ENCODE data around the gene TREM2. TPM values are rescaled to one million over a fixed set of nuclear protein-coding genes. Genes with fewer than 3 reads are reported as not detected.

The TREM2 gene
- total RNA-seq, 1 experiment from 2014 or later: not detected

GRCh38 chr6:41193171-41193734 is 30.3 kb upstream of the TREM2 start:
- POLR2A ChIA-PET: no interaction called here
- no peak for DNase-seq
- Mint-ChIP-seq H3K27ac (ENCODE audit: unreplicated experiment) (no peak overlapping the region), H3K36me3 (ENCODE audit: insufficient read depth, unreplicated experiment) (no peaks in the 10 kb centered on the region), H3K27me3 (ENCODE audit: insufficient read depth, unreplicated experiment) (peaks cover 28% of the 10 kb centered on the region), H3K4me1 (ENCODE audit: low read depth, unreplicated experiment) (no peaks in the 10 kb centered on the region), H3K9me3 (ENCODE audit: unreplicated experiment) (no peaks in the 10 kb centered on the region), H3K4me3 (ENCODE audit: unreplicated experiment) (no peak overlapping the region)
- Histone ChIP-seq H3K27me3 (replicated peaks; ENCODE audit: control insufficient read depth, insufficient read depth, low read length) (peaks cover 2% of the 10 kb centered on the region), H3K36me3 (ENCODE audit: control insufficient read depth, insufficient read depth, low read length) (no peaks in the 10 kb centered on the region), H3K9me3 (peaks cover 5% of the 10 kb centered on the region; the same call in 1 of the 2 replicates), H3K4me1 (no peaks in the 10 kb centered on the region), H3K4me3 (ENCODE audit: low read depth, low read length) (no peak overlapping the region)
- intact Hi-C loops (cut with micrococcal nuclease; ENCODE audit: unreplicated experiment): no loop called here
- BruUV-seq (replicated peaks): no TSS peak
- no peak for TF ChIP-seq CTCF (IDR thresholded peaks at IDR 0.05; ENCODE audit: insufficient read depth in 1 of 2, low read depth in 1 of 2, low read length in 1 of 2, severe bottlenecking in 1 of 2, unreplicated experiment in 1 of 2)
- CTCF ChIA-PET: no interaction called here

- no peak for DNase-seq
- Mint-ChIP-seq H3K36me3 (ENCODE audit: insufficient read depth, unreplicated experiment) (no peaks in the 10 kb centered on the region), H3K4me1 (ENCODE audit: low read depth, unreplicated experiment) (no peaks in the 10 kb centered on the region), H3K27me3 (ENCODE audit: insufficient read depth, unreplicated experiment) (peaks cover 19% of the 10 kb centered on the region), H3K4me3 (ENCODE audit: unreplicated experiment) (no peak overlapping the region), H3K9me3 (ENCODE audit: unreplicated experiment) (no peaks in the 10 kb centered on the region), H3K27ac (ENCODE audit: unreplicated experiment) (no peak overlapping the region)
- POLR2A ChIA-PET: no interaction called here
- no TSS peak for BruUV-seq (replicated peaks)
- Histone ChIP-seq H3K27me3 (replicated peaks; ENCODE audit: control insufficient read depth, insufficient read depth, low read length) (peaks cover 2% of the 10 kb centered on the region; the same call in 1 of the 2 replicates), H3K9me3 (peaks cover 5% of the 10 kb centered on the region; the same call in 1 of the 2 replicates), H3K4me3 (ENCODE audit: low read depth, low read length) (no peak overlapping the region), H3K36me3 (ENCODE audit: control insufficient read depth, insufficient read depth, low read length) (no peaks in the 10 kb centered on the region), H3K4me1 (no peaks in the 10 kb centered on the region)
- intact Hi-C loops (cut with micrococcal nuclease; ENCODE audit: unreplicated experiment): no loop called here
- peak in 1 of 2 experiments; percentile 21 for TF ChIP-seq CTCF (IDR thresholded peaks at IDR 0.05; ENCODE audit: insufficient read depth in 1 of 2, low read depth in 1 of 2, low read length in 1 of 2, severe bottlenecking in 1 of 2, unreplicated experiment in 1 of 2)
- CTCF ChIA-PET: interaction anchor here (1.1 kb wide), 1 partner anchor 9 kb away, joined by 7 read pairs; no protein-coding TSS in a partner anchor
Observed at GRCh38 chr6:41191569-41191968, 28.7 kb upstream of the TREM2 start.

GRCh38 chr6:41190791-41191190 is 27.9 kb upstream of the TREM2 start:
- H3K27me3 Mint-ChIP-seq (ENCODE audit: insufficient read depth, unreplicated experiment): peaks cover 17% of the 10 kb centered on the region
- H3K4me1 Mint-ChIP-seq (ENCODE audit: low read depth, unreplicated experiment): no peaks in the 10 kb centered on the region
- H3K36me3 Mint-ChIP-seq (ENCODE audit: insufficient read depth, unreplicated experiment): no peaks in the 10 kb centered on the region
- POLR2A ChIA-PET: no interaction called here
- H3K27me3 ChIP-seq (replicated peaks; ENCODE audit: control insufficient read depth, insufficient read depth, low read length): peaks cover 2% of the 10 kb centered on the region; the same call in 1 of the 2 replicates
- intact Hi-C loops (cut with micrococcal nuclease; ENCODE audit: unreplicated experiment): no loop called here
- no peaks in the 10 kb centered on the region for H3K9me3 Mint-ChIP-seq (ENCODE audit: unreplicated experiment)
- no peaks in the 10 kb centered on the region for H3K4me1 ChIP-seq
- peaks cover 5% of the 10 kb centered on the region; the same call in 1 of the 2 replicates for H3K9me3 ChIP-seq
- no peak overlapping the region for H3K27ac Mint-ChIP-seq (ENCODE audit: unreplicated experiment)
- H3K4me3 Mint-ChIP-seq (ENCODE audit: unreplicated experiment): no peak overlapping the region
- CTCF ChIA-PET: no interaction called here
- H3K36me3 ChIP-seq (ENCODE audit: control insufficient read depth, insufficient read depth, low read length): no peaks in the 10 kb centered on the region
- H3K4me3 ChIP-seq (ENCODE audit: low read depth, low read length): no peak overlapping the region
- no TSS peak for BruUV-seq (replicated peaks)
- no peak for TF ChIP-seq CTCF (IDR thresholded peaks at IDR 0.05; ENCODE audit: insufficient read depth in 1 of 2, low read depth in 1 of 2, low read length in 1 of 2, severe bottlenecking in 1 of 2, unreplicated experiment in 1 of 2)
- no peak for DNase-seq
